ENCODE results near the gene THTPA.

Gene THTPA

GRCh38 chr14:23565626-23566025 is 9.6 kb downstream of the THTPA start:
- peaks cover 29% of the 10 kb centered on the region for H3K36me3 Mint-ChIP-seq (ENCODE audit: low read depth)
- peaks cover 23% of the 10 kb centered on the region for H3K4me1 Mint-ChIP-seq (ENCODE audit: low read depth)
- no peaks in the 10 kb centered on the region for H3K9me3 Mint-ChIP-seq
- no peak overlapping the region for H3K27ac Mint-ChIP-seq
- H3K27me3 Mint-ChIP-seq (ENCODE audit: low read depth) = no peaks in the 10 kb centered on the region
- peak overlapping the region; percentile 6 for H3K4me3 Mint-ChIP-seq

- H3K36me3 Mint-ChIP-seq (ENCODE audit: low read depth) = peaks cover 25% of the 10 kb centered on the region
- no peaks in the 10 kb centered on the region for H3K9me3 Mint-ChIP-seq
- no peaks in the 10 kb centered on the region for H3K27me3 Mint-ChIP-seq (ENCODE audit: low read depth)
- H3K4me3 Mint-ChIP-seq = peak overlapping the region; percentile 99
- peak overlapping the region; percentile 35 for H3K27ac Mint-ChIP-seq
- H3K4me1 Mint-ChIP-seq (ENCODE audit: low read depth) = peaks cover 23% of the 10 kb centered on the region
Measured at GRCh38 chr14:23566112-23566777, 10.2 kb downstream of the THTPA start.

- no peaks in the 10 kb centered on the region for H3K27me3 Mint-ChIP-seq (ENCODE audit: low read depth)
- no peaks in the 10 kb centered on the region for H3K9me3 Mint-ChIP-seq
- H3K4me1 Mint-ChIP-seq (ENCODE audit: low read depth) = peaks cover 23% of the 10 kb centered on the region
- peak overlapping the region; percentile 99 for H3K4me3 Mint-ChIP-seq
- peak overlapping the region; percentile 35 for H3K27ac Mint-ChIP-seq
- H3K36me3 Mint-ChIP-seq (ENCODE audit: low read depth) = peaks cover 21% of the 10 kb centered on the region
Measured at GRCh38 chr14:23566778-23567185, 10.7 kb downstream of the THTPA start.

GRCh38 chr14:23567186-23568020 is 11.3 kb downstream of the THTPA start, which contains the start of gene AP1G2:
Gene AP1G2 (minus strand): TSS chr14:23567791. CDS start chr14:23567314, 477 bp downstream.
- peak within 1 kb of the TSS; percentile 99 for H3K4me3 Mint-ChIP-seq
- peaks cover 27% of the 10 kb centered on the region for H3K4me1 Mint-ChIP-seq (ENCODE audit: low read depth)
- no peaks in the 10 kb centered on the region for H3K9me3 Mint-ChIP-seq
- H3K27ac Mint-ChIP-seq = peak within 1 kb of the TSS; percentile 97
- H3K36me3 Mint-ChIP-seq (ENCODE audit: low read depth) = peaks cover 19% of the 10 kb centered on the region
- H3K27me3 Mint-ChIP-seq (ENCODE audit: low read depth) = peaks cover 1% of the 10 kb centered on the region

GRCh38 chr14:23568021-23568599 is 12.0 kb downstream of the THTPA start:
- Mint-ChIP-seq H3K9me3 (no peaks in the 10 kb centered on the region), H3K36me3 (ENCODE audit: low read depth) (peaks cover 17% of the 10 kb centered on the region), H3K27me3 (ENCODE audit: low read depth) (peaks cover 8% of the 10 kb centered on the region), H3K4me3 (peak overlapping the region; percentile 99), H3K4me1 (ENCODE audit: low read depth) (peaks cover 30% of the 10 kb centered on the region), H3K27ac (peak overlapping the region; percentile 97)

- Mint-ChIP-seq H3K27ac (peak overlapping the region; percentile 97), H3K27me3 (ENCODE audit: low read depth) (peaks cover 10% of the 10 kb centered on the region), H3K36me3 (ENCODE audit: low read depth) (peaks cover 17% of the 10 kb centered on the region), H3K4me1 (ENCODE audit: low read depth) (peaks cover 30% of the 10 kb centered on the region), H3K4me3 (peak overlapping the region; percentile 67), H3K9me3 (no peaks in the 10 kb centered on the region)
Measured at GRCh38 chr14:23568600-23569331, 12.7 kb downstream of the THTPA start.

- no peaks in the 10 kb centered on the region for H3K9me3 Mint-ChIP-seq
- H3K4me3 Mint-ChIP-seq = no peak overlapping the region
- H3K27ac Mint-ChIP-seq = no peak overlapping the region
- peaks cover 13% of the 10 kb centered on the region for H3K36me3 Mint-ChIP-seq (ENCODE audit: low read depth)
- H3K4me1 Mint-ChIP-seq (ENCODE audit: low read depth) = peaks cover 30% of the 10 kb centered on the region
- H3K27me3 Mint-ChIP-seq (ENCODE audit: low read depth) = peaks cover 13% of the 10 kb centered on the region
Measured at GRCh38 chr14:23569443-23570151, 13.5 kb downstream of the THTPA start.

- Mint-ChIP-seq H3K27ac (no peak overlapping the region), H3K4me1 (ENCODE audit: low read depth) (peaks cover 30% of the 10 kb centered on the region), H3K9me3 (no peaks in the 10 kb centered on the region), H3K36me3 (ENCODE audit: low read depth) (peaks cover 4% of the 10 kb centered on the region), H3K4me3 (no peak overlapping the region), H3K27me3 (ENCODE audit: low read depth) (peaks cover 22% of the 10 kb centered on the region)
Measured at GRCh38 chr14:23570806-23571483, 14.9 kb downstream of the THTPA start.

GRCh38 chr14:23571701-23572523 is 15.8 kb downstream of the THTPA start:
- H3K4me3 Mint-ChIP-seq = no peak overlapping the region
- H3K4me1 Mint-ChIP-seq (ENCODE audit: low read depth) = peaks cover 29% of the 10 kb centered on the region
- H3K36me3 Mint-ChIP-seq (ENCODE audit: low read depth) = peaks cover 4% of the 10 kb centered on the region
- no peak overlapping the region for H3K27ac Mint-ChIP-seq
- no peaks in the 10 kb centered on the region for H3K9me3 Mint-ChIP-seq
- H3K27me3 Mint-ChIP-seq (ENCODE audit: low read depth) = peaks cover 30% of the 10 kb centered on the region

GRCh38 chr14:23572524-23572828 is 16.4 kb downstream of the THTPA start:
- Mint-ChIP-seq H3K4me3 (no peak overlapping the region), H3K27me3 (ENCODE audit: low read depth) (peaks cover 33% of the 10 kb centered on the region), H3K9me3 (no peaks in the 10 kb centered on the region), H3K4me1 (ENCODE audit: low read depth) (peaks cover 29% of the 10 kb centered on the region), H3K27ac (no peak overlapping the region), H3K36me3 (ENCODE audit: low read depth) (peaks cover 2% of the 10 kb centered on the region)

- Mint-ChIP-seq H3K4me1 (ENCODE audit: low read depth) (peaks cover 25% of the 10 kb centered on the region), H3K27ac (no peak overlapping the region), H3K9me3 (no peaks in the 10 kb centered on the region), H3K4me3 (no peak overlapping the region), H3K27me3 (ENCODE audit: low read depth) (peaks cover 35% of the 10 kb centered on the region), H3K36me3 (ENCODE audit: low read depth) (no peaks in the 10 kb centered on the region)
Measured at GRCh38 chr14:23572836-23573235, 16.8 kb downstream of the THTPA start.

- H3K27me3 Mint-ChIP-seq (ENCODE audit: low read depth) = peaks cover 42% of the 10 kb centered on the region
Measured at GRCh38 chr14:23573384-23574015, 17.4 kb downstream of the THTPA start.

More at GRCh38 chr14:23573384-23574015, 17.4 kb downstream of the THTPA start:
- H3K4me1 Mint-ChIP-seq (ENCODE audit: low read depth) = peaks cover 21% of the 10 kb centered on the region
- H3K9me3 Mint-ChIP-seq = no peaks in the 10 kb centered on the region
- no peaks in the 10 kb centered on the region for H3K36me3 Mint-ChIP-seq (ENCODE audit: low read depth)
- no peak overlapping the region for H3K4me3 Mint-ChIP-seq
- H3K27ac Mint-ChIP-seq = no peak overlapping the region
